ENCODE data around the gene FOXM1. TPM values are rescaled to one million over a fixed set of nuclear protein-coding genes. Genes with fewer than 3 reads are reported as not detected.
"Not testable (repeated sequence)": the region's sequence is repeated elsewhere in the genome, so short reads cannot be mapped to it uniquely, and the experiment has no call there.

Gene FOXM1
- total RNA-seq, 1 donor from 2014 or later, result 5.8 TPM

DNA sequence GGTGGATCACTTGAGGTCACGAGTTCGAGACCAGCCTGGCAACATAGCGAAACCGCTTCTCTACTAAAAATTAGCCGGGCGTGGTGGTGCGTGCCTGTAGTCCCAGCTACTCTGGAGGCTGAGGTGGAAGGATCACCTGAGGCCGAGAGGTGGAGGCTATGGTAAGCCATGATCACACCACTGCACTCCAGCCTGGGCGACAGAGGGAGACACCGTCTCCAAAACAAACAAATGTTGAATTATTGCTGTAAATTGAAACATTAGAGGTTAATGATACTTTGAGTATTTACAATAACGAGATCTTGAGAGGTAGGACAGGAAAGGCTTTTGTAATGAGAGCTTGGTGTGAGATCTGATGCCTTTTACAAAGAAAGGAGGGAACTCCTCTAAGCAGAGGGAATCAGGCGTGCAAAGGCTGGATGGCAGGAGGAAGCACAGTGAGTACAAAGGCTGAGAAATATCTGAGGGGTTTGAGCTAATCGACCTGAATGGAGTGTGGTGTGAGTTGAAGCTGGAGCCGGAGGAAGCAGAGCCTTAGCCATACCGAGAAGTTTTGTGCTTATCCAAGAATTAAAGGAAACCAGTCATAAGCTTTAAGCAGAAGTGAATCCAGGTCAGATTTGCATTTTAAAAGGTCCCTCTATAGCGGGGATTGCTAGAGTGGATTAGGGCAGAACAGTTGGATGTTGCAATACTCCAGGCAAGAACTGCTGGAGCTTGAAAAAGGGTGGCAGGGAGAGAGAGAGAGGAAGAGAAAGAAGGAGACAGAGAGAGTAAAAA, 1.2 kb upstream of the FOXM1 start:
- DNase-seq, result no peak

DNA sequence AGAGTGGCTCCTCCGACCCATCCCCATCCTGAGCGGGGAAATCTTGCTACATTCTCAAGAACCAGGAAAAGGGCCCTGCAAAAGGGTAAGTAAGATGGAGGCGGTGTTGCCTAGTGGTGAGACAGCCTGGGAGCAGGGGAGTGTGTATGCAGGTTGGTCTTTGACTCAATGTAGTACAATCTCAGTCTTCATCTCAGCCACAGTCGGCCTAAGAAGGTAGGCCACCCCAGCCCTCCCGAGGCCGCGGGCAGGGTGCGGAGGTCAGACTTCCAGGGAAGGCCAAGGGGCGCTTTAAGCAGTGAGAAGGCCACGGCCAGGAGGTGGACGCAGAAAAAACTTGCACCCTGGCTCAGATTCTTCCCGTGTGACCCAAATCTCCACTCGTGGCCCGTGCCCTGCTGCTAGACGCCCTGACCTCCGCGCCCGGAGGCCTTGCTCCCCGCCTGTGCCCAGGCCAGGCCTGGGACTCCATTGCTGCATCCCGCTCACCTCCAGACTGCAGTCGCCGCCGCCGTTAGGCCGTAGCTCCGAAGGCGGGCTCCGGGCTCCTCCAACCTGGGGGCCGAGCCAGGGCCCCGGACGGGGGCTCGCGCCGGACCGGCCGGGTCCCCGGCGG, 435 bp downstream of the FOXM1 start:
- DNase-seq, result no peak

DNA sequence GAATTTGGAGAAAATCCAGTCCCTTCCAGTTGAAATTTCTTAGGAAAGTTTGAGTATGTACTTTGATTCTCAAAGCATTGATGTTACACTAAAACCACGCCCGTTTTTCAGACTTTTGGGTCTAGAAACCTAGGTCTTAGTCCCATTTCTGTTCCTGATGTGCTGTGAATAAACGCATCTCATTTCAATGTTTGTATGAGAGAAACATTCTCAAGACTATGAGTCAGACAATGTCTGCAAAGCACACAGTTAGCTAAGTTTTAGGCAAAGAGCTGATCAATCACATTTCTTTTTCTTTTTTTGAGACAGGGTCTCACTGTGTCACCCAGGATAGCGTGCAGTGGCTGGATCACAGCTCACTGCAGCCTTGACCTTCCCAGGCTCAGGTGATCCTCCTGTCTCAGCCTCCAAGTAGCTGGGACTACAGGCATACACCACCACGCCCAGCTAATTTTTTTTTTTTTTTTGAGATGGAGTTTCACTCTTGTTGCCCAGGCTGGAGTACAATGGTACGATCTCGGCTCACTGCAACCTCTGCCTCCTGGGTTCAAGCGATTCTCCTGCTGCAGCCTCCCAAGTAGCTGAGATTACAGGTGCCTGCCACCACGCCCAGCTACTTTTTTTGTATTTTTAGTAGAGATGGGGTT, 7.9 kb downstream of the FOXM1 start:
- not testable (repeated sequence) for DNase-seq

DNA sequence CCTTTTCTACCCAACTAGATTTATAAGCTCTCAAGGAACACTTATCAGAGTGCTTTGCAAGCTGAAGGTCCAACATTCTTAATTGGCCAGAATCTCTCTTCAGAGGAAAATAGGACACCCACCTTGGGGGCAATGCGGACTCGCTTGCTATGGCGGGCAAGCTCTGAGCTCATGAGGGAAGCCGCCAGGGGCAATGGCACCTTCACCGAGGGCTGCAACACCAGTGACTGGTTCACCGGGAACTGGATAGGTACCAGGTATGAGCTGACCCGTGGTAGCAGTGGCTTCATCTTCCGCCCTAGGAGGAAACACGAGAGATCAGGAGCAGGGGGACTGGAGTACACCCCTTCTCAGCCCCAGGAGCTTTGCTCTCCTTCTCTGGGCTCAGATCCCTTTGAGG, 12.8 kb downstream of the FOXM1 start:
- no peak for DNase-seq

DNA sequence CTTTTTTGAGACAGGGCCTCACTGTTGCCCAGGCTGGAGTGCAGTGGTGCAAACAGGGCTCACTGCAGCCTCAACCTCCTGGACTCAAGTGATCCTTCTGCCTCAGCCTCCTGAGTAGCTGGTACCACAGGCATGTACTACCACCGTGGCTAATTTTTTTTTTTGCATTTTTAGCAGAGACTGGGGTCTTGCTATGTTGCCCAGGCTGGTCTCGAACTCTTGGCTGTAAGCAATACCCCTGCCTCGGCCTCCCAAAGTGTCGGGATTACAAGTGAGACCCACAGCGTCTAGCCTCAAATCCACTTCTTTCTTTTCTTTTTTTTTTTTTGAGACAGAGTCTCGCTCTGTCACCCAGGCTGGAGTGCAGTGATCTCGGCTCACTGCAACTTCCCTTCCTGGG, 13.6 kb downstream of the FOXM1 start:
- DNase-seq, result not testable (repeated sequence)

DNA sequence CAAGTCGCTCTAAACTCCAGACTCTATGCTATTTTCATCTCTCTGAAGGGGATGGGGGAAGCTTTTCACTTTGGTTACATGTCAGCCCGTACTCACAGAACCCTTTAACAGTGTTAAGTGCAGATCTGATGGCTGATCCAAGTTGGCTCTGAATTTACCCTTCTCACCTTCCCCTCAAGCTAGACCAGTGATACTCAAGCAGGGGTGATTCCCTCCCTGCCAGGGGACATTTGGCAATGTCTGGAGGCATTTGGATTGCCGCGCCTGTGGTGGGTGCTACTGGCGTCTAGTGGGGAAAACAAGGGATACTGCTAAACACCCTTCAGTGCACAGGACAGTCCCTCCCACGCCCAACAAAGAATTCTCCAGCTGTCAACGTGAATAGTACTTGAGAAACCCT, 14.1 kb downstream of the FOXM1 start:
- no peak for DNase-seq

DNA sequence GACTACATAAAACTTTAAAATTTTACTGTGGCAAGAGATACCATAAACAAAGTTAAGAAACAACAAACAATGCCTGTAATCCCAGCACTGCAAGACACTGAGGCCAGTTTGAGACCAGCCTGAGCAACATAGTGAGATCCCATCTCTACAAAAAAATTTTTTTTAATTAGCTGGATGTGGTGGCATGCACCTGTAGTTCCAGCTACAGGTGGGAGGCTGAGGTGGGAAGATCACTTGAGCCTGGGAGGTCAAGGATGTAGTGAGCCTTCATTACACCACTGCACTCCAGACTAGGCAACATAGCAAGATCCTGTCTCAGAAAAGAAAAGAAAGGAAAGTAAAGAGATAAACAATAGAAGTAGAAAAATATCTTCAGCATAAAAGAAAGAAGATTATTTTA, 16.8 kb downstream of the FOXM1 start:
- no peak for DNase-seq

DNA sequence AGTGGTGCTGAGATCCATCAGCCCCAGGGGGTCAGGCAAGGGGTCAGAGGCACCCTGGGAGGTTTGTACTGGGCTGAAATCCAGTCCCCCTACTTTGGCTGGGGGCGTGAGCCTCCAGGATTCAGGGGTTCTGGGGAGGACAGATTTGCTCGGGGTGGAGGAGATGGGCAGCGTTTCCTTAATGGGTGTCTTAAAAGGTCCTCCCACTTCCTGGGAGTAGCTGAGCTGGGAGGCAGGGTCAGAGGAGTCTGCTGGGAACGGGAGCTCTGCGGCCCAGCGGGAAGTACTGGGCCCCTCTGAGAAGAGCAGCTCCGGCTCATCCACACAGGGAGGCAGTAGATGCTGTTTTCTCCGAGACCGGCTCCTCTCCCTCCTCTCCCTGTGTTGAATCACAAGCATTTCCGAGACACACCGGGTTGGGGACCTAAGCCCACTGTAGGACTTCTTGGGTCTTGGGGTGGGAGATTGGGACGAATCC, 18.0 kb downstream of the FOXM1 start:
- no peak for DNase-seq

DNA sequence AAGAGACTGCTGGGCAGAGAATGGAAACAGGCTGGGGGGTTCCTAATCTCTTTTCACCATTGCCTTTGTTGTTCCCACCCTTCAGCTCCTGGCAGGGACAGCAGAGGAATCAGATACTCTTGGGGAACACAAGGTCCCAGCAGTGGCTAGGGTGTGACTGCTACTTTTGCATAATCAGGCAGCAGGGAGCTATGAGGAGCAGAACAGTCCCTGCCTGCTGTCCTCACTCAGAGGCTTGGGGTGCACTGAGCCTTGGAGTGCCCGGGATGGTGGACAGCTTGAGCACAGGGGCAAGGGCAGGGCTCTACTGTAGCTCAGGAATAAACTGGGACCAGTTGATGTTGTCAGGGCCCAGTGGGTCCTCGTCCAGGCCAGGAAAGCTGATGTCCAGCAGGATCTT, 18.6 kb downstream of the FOXM1 start:
- no peak for DNase-seq

DNA sequence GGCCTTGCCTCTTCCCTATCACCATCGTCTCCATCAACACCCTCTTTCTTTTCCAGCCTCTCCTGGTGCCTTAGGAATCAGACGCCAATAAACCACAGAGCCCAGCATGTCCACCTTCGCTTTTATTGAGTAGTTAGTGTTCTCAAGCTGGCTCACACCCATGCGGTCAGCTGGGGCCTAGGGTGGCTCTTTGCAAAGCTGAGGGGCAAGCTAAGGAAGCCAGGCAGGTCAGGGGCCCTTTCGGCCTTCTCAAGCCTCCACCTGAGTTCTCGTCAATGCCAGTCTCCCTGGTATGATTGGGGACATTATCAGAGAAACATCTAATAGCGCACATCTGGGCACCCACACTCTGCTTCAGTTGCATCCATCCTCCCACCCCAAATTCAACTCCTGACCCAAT, 19.4 kb downstream of the FOXM1 start:
- DNase-seq, result no peak

DNA sequence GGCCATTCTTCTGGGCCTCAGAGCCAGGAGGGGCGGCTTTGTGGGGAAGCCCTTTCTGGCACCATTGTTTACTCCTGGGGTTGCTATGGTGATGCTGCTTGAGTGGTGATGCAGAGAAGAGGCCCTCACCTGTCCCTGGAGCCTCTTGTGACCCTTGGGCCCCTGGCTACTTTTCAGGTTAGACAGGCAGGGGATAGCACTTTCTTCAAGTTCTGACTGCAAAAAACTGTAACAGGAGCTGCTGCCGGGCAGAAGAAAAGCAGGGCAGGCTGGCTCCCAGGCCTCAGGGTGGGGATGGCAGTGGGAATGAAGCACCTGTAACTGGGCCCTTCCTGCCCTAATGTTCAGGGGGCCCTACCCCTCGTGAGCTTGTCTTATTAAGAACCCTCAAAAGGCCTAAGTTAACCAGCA, 19.9 kb downstream of the FOXM1 start, which contains the start of gene TEX52:
TSS of gene TEX52 (minus strand) at position 19 of the 411 bp plus-strand sequence. CDS start at position 6, 13 bp downstream.
- DNase-seq, result no peak

DNA sequence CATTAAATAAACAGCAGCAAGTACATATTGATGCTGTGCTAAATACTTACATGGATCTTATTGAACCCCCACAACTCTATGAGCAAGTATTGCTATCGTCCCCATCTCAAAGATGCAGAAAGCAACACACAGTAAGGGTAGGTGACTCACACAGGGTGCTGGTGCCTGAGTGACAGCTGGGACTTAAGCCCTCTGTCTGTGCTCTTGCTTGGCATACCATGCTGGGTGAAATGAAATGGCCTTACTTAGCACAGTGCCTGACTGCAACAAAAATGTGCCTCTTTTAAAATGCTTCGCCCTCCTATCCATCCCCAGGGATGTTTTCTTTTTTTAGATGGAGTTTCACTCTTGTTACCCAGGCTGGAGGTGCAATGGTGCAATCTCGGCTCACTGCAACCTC, 20.9 kb downstream of the FOXM1 start:
- no peak for DNase-seq

DNA sequence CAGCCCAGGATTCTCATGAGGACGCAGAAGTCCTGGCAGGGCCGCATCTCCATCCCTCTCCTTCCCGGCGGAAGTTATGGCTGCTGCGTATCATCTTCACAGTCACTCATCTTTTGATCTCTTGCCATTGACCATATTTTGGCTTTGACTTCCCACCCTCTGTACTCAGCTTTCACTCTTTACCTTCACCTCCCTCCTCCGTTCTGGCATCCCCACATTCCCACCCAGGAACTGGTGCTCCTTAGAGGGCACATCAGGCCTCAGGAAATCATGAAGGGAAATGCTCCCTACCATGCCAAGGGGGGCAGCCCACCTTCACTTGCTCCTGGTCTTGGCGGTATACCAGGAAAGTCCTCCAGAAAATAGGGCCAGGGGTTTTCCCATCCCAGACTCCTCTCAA, 21.4 kb downstream of the FOXM1 start:
- DNase-seq, result no peak

DNA sequence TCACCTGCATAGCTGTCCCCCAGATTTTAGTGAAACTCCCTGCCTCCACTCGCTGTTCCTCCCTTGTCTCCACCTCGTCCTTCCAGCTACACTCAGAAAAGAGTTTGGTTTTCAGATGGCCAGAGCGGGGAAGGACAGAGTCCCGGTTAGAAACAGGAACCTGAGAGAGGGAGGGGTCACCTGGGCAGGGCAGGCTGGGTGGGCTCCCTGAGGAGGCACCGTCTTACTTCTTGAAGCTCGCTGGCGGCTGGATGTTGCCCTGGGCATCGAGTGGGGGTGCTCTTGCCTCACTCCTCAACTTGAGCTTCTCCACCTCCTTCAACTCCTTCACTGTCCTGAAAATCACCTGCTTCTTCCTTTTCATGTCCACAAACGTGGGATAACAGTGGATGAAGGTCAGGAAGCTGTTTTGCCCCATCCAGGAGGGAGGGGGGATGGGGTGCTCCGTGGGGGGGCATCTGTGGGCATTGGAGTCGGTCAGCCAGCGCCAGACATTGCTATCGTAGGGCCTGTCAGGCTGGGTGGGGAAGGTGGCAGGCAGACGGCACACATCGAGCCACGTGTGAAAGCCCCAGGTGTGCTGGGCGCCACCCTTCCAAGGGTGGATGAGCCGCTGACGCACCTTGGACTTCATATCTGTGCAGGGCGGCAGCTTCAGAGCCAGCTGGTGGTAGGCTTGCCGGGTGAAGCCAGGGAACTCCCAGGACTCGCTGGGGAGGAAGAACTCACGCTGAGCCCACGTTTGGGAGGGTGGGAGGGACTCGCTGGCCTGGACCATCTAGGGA, 22.1 kb downstream of the FOXM1 start:
- no peak for DNase-seq

DNA sequence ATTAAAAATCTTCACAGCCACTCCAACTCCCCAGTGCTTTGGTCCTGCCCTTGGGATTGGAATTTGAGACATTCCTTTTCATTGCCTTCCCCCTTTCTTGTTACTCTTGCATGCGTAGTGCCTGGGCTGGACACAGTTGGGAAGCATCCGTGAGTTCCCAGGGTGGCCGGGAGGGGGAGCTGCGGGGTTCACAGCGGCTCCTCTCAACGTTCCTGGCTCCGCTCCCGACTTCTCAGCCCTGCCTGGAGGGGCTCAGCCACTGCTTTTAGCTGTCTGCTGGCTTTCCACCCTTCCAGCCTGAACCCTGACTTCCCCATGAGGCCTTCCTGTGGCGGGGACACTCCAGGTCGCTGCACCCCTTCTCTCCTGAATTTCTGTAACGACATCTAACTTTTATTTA, 23.3 kb downstream of the FOXM1 start:
- peak; percentile 51 for DNase-seq

DNA sequence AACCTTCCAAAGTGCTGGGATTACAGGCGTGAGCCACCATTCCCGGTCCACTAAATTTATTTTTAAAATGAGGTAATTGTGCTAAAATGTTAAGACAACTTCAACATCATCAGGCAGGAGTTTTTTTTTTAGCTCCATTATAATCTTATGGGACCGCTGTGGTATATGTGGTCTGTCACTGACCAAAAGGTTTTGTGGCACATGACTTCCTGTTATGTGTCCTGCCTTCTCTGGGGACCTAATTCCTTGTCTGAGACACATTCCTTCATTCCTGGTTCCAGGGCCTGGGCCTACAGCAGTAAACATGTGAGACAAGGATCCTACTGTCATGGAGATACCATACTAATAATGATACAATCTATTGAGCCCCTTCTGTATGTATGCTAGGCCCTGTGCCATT, 25.0 kb downstream of the FOXM1 start:
- no peak for DNase-seq

DNA sequence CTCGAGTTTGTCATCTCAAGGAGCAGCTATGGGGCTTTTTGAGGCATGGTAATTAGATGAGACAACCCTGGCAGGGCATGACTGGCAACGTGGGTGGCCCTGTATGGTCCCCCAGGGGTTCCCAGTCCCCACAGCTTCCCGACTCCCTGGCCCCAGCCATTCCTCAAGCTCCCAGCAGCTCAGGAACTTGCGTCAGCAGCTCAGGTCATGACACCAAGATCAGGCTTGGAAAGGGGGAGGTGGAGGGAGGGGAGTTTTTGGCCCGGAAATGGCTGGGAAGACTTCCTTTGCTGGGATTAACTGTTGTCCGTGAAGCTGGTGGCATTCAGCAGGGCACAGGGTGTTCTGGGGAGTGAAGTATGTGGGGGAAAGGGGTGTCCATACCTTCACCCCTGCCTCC, 31.7 kb downstream of the FOXM1 start:
- peak; percentile 9 for DNase-seq

DNA sequence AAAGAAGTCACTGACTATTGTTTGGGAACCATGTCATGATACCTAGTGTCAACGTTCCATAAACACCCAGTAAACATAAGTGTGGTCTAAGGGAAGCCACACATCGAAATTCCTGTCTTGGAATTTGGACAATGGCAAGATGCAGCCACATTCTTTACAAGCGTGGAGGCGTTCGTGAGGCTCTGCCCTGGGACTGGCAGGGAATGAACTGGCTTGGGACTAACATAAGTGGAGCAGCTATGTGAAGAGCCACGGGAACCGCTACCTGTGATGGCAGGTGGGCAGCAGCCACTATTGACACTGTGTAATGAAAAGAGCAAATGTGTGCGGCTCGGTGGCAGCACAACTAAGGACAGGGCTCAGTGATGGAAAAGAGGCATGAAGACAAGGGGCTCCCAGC, 32.2 kb downstream of the FOXM1 start:
- DNase-seq, result no peak

DNA sequence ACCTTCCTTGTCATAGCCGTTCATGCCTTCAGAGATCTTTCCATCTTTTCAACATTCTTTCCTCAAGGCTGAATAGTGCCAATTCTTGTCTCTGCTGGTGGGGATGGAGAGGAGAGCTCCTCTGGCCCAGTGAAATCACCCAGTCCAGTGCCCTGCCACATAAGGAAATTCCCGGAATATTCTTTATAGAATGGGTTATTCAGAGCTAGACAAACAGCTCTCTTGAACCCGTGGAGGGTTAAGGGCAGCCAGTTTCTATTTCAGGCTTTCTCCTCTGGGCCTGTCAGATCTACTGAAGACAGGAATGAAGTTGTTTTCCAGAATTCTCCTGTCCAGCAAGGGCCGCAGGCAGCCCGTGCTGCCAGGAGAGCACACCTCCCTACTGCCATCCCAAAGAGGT, 34.0 kb downstream of the FOXM1 start:
- DNase-seq, result no peak

DNA sequence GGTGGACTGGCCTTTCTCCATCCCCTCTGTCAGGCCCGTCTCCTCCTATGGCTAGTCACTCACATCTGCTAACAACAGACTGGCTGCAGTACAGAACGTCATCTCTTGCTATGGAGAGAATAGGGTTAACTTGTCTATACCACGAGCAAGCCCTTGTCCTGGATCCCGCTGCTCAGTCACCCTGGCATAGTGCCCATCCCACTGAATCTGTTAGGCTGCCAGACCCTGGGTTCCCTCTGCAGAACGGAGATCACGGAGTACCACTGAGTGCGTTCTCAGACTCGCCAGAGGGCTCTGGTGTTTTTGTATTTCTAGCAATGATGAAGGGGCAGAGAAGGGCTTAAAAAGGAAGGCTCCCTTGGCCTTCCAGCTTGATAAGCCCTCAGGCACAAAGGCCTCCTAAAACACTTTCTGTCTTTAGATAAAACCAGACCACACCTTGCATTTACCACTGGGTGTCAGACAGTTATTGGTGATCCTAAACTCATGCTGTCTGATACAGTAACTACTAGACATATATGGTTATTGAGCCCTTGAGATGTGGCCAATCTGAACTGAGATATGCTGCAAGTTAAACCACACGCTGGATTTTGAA, 35.8 kb downstream of the FOXM1 start:
- no peak for DNase-seq

DNA sequence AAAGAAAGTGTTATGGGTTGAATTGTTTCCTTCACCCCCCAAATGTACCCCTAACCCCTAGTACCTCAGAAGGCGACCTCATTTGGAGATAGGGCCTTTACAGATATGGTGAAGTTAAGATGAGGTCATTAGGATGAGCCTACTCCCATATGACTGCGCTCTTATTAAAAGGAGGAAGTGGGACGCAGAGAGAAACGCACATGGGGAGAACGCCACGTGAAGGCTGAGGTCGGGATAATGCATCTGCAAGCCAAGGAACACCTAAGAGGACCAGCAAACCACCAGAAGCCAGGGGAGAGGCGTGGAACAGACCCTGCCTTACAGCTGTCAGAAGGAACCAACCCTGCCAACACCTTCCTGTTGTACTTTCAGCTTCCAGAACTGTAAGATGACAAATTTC, 40.4 kb downstream of the FOXM1 start:
- DNase-seq, result no peak

All from skin of body (tissue), 2 donors.